NCI-H82 (cell line): ENCODE data around the gene GTF2H2C.
"Not testable (repeated sequence)": the region's sequence is repeated elsewhere in the genome, so short reads cannot be mapped to it uniquely, and the experiment has no call there.

Experiments
- DNase-seq: peaks from one replicate; lab custom pipeline; 2025; lab: John Stamatoyannopoulos, UW

GTF2H2C gene

GRCh38 chr5:69559908-69560330 is at the start of gene GTF2H2C:
Gene GTF2H2C (plus strand): TSS chr5:69560191. CDS start chr5:69565133, 4,942 bp downstream.
- DNase-seq: not testable (repeated sequence)

- DNase-seq: no peak
These were observed 49.3 kb upstream of the GTF2H2C start for GRCh38 chr5:69510694-69511093.

GRCh38 chr5:69512740-69513260 is 47.2 kb upstream of the GTF2H2C start:
- DNase-seq: no peak

GRCh38 chr5:69515570-69515969 is 44.4 kb upstream of the GTF2H2C start:
- not testable (repeated sequence) for DNase-seq

- no peak for DNase-seq
These were observed 43.2 kb upstream of the GTF2H2C start for GRCh38 chr5:69516769-69517168.

- no peak for DNase-seq
These were observed 42.2 kb upstream of the GTF2H2C start for GRCh38 chr5:69517763-69518212.

- DNase-seq: no peak
These were observed 40.7 kb upstream of the GTF2H2C start for GRCh38 chr5:69519285-69519684.

- no peak for DNase-seq
These were observed 38.0 kb upstream of the GTF2H2C start for GRCh38 chr5:69522035-69522434.

- DNase-seq: no peak
These were observed 34.5 kb upstream of the GTF2H2C start for GRCh38 chr5:69525490-69525889.

GRCh38 chr5:69526660-69527059 is 33.3 kb upstream of the GTF2H2C start:
- no peak for DNase-seq

GRCh38 chr5:69527128-69527770 is 32.7 kb upstream of the GTF2H2C start:
- DNase-seq: no peak

- no peak for DNase-seq
These were observed 32.0 kb upstream of the GTF2H2C start for GRCh38 chr5:69528035-69528434.

GRCh38 chr5:69528609-69529008 is 31.4 kb upstream of the GTF2H2C start:
- no peak for DNase-seq

- DNase-seq: no peak
These were observed 29.2 kb upstream of the GTF2H2C start for GRCh38 chr5:69530561-69531405.

GRCh38 chr5:69531406-69531801 is 28.6 kb upstream of the GTF2H2C start:
- no peak for DNase-seq

GRCh38 chr5:69537911-69538310 is 22.1 kb upstream of the GTF2H2C start:
- not testable (repeated sequence) for DNase-seq

GRCh38 chr5:69538735-69539134 is 21.3 kb upstream of the GTF2H2C start:
- not testable (repeated sequence) for DNase-seq

GRCh38 chr5:69541347-69541746 is 18.6 kb upstream of the GTF2H2C start:
- not testable (repeated sequence) for DNase-seq

- not testable (repeated sequence) for DNase-seq
These were observed 17.0 kb upstream of the GTF2H2C start for GRCh38 chr5:69542838-69543618.

- not testable (repeated sequence) for DNase-seq
These were observed 15.4 kb upstream of the GTF2H2C start for GRCh38 chr5:69544602-69545001.

GRCh38 chr5:69560587-69561431 is 818 bp downstream of the GTF2H2C start:
- not testable (repeated sequence) for DNase-seq
